Motor neuron (in vitro differentiated cells): ENCODE measurements around the gene MARK3. TPM values are rescaled to one million over a fixed set of nuclear protein-coding genes. Genes with fewer than 3 reads are reported as not detected.

Source experiments
- ATAC-seq, 8 experiments: fragments of 200-7000 bp; cut with Tn5 transposase; replicated peaks in 6 of 8; 2 replicates each; pipeline ENCODE4 v1.8.0; 2021; ENCODE audit warnings: mild to moderate bottlenecking in 8 of 8, moderate library complexity in 8 of 8
- H3K27ac ChIP-seq, 2 donors: fragments of 250-450 bp; sonication (Bioruptor Pico); 2 replicates each; pipeline ENCODE4 v1.9.0; 2021; ENCODE audit warnings: antibody characterized with exemption in 2 of 2, mild to moderate bottlenecking in 2 of 2, moderate library complexity in 1 of 2
- H3K4me1 ChIP-seq, 2 donors: fragments of 250-450 bp; sonication (Bioruptor Pico); replicated peaks in 1 of 2; 2 replicates each; pipeline ENCODE4 v1.6.1; 2021; ENCODE audit warnings: antibody characterized with exemption in 2 of 2, mild to moderate bottlenecking in 2 of 2, moderate library complexity in 1 of 2
- H3K4me3 ChIP-seq, 5 donors: fragments of 250-450 bp; sonication (Bioruptor Pico); 2 replicates each; pipeline ENCODE4 v1.9.0; 2021; ENCODE audit warnings: antibody characterized with exemption in 5 of 5, mild to moderate bottlenecking in 5 of 5, moderate library complexity in 4 of 5
- WGBS, 10 experiments: fragments of 450-650 bp; shearing (Covaris generic); methylation state at CpG; one replicate each; pipeline ENCODE4 v1.0.0; 2022; 5-methylcytosine and 5-hydroxymethylcytosine counted together
- in situ Hi-C, 9 experiments: fragments of 400-800 bp; cut with MboI; loops; one replicate each; pipeline ENCODE4 v1.15.0; 2021; ENCODE audit warnings: low sequenced_read_pairs in 9 of 9, low pct_unique_long_range_greater_than_20kb in 2 of 9; ENCODE audit not compliant: unreplicated experiment in 9 of 9
- total RNA-seq, 8 experiments: library from RNA; unstranded; fragments of 300-600 nt; gene quantifications; 2 replicates each; pipeline versions ENCODE4 v1.2.3 to v1.2.4, GENCODE V29; 2022

The MARK3 gene
- total RNA-seq, 8 experiments from 2014 or later: 62.8 to 149 (median 74.2) TPM

GRCh38 chr14:103392572-103392971, 7.4 kb downstream of the MARK3 start:
- in situ Hi-C loops: no loop called here
- Histone ChIP-seq H3K4me1 (peaks cover 4 to 10% of the 10 kb centered on the region in 2 donors), H3K4me3 (no peak overlapping the region), H3K27ac (no peak overlapping the region)
- ATAC-seq: no peak
- 87 to 100% (median 93%) methylated on average over 3 to 8 of the region's 8 CpGs; no CpG with 5 or more reads in 3 of the 10 experiments for WGBS, 10 experiments

- Histone ChIP-seq H3K4me1 (peaks cover under 1 to 5% of the 10 kb centered on the region in 2 donors), H3K27ac (no peak overlapping the region), H3K4me3 (no peak overlapping the region)
- in situ Hi-C loops: no loop called here
- no peak for ATAC-seq
- WGBS, 10 experiments: 13 to 100% (median 82%) methylated on average over 1 to 6 of the region's 6 CpGs
Measured at GRCh38 chr14:103393070-103393469, 7.9 kb downstream of the MARK3 start.

GRCh38 chr14:103393676-103394626, 8.7 kb downstream of the MARK3 start:
- ATAC-seq: peak in 3 of 8 experiments; percentile 29 to 48 (median 48)

GRCh38 chr14:103395244-103395643, 10.0 kb downstream of the MARK3 start:
- Histone ChIP-seq H3K27ac (no peak overlapping the region), H3K4me1 (no peaks in the 10 kb centered on the region), H3K4me3 (no peak overlapping the region)
- in situ Hi-C loops: no loop called here
- 0 to 100% (median 72%) methylated on average over 1 to 2 of the region's 2 CpGs for WGBS, 10 experiments
- ATAC-seq: no peak

More at GRCh38 chr14:103393676-103394626, 8.7 kb downstream of the MARK3 start:
- H3K4me3 ChIP-seq: no peak overlapping the region
- no peaks in the 10 kb centered on the region for H3K4me1 ChIP-seq
- 11 to 94% (median 66%) methylated on average over 2 to 9 of the region's 9 CpGs for WGBS, 10 experiments
- in situ Hi-C loops: no loop called here
- H3K27ac ChIP-seq: no peak overlapping the region

DNA sequence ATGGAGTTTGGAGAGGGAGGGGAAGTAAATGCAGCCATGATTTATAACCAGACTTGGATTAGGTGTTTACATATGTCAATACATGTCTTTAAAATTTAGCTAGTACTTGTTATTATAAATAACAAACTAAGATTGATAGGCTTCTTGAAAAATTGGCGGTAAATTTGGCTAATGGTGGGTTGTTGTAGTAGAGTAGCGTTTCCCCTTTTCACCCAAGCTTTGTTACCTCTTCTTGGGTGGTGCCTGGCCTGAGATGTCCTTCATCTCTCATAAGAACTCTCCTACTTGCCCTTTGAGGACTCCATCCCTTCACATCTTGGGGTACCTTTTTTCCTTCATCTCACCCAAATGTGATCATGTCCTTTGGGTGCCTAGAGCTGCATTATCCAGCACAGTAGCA, 11.2 kb downstream of the MARK3 start:
- WGBS, 10 experiments: 83 to 100% (median 100%) methylated on average over 1 to 2 of the region's 2 CpGs; no CpG with 5 or more reads in 3 of the 10 experiments
- H3K4me3 ChIP-seq: no peak overlapping the region
- in situ Hi-C loops: no loop called here
- no peak overlapping the region for H3K27ac ChIP-seq
- H3K4me1 ChIP-seq: peaks cover 5% of the 10 kb centered on the region in 2 donors
- no peak for ATAC-seq

GRCh38 chr14:103398427-103399195, 13.4 kb downstream of the MARK3 start:
- in situ Hi-C loops: no loop called here

DNA sequence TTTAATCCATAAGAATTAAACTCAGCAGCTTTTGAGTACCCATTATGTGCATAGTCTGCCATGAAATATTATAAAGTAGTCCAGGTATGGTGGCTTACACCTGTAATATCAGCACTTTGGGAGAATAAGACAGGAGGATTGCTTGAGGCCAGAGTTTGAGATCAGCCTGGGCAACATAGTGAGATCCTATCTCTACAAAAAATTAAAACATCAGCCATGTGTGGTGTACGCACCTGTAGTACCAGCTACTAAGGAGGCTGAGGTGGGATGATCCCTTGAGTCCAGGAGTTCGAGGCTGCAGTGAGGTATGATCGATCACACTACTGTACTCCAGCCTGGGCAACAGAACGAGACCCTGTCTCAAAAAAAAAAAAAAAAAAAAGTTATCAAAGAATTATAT, 15.3 kb downstream of the MARK3 start:
- Histone ChIP-seq H3K4me1 (peaks cover 10 to 11% of the 10 kb centered on the region in 2 donors), H3K27ac (no peak overlapping the region), H3K4me3 (no peak overlapping the region)
- WGBS, 10 experiments: 60 to 100% (median 93%) methylated on average over 1 to 4 of the region's 4 CpGs
- in situ Hi-C loops: no loop called here
- no peak for ATAC-seq

More at GRCh38 chr14:103398427-103399195, 13.4 kb downstream of the MARK3 start:
- ATAC-seq: no peak
- H3K4me1 ChIP-seq: peaks cover 10 to 11% of the 10 kb centered on the region in 2 donors
- no peak overlapping the region for H3K27ac ChIP-seq
- WGBS, 10 experiments: 43 to 100% (median 93%) methylated on average over 3 to 7 of the region's 7 CpGs
- no peak overlapping the region for H3K4me3 ChIP-seq

- in situ Hi-C loops: no loop called here
- 7 to 100% (median 67%) methylated on average over 1 to 9 of the region's 10 CpGs for WGBS, 10 experiments
- Histone ChIP-seq H3K4me3 (no peak overlapping the region), H3K4me1 (peaks cover 10 to 11% of the 10 kb centered on the region in 2 donors), H3K27ac (no peak overlapping the region)
- ATAC-seq: peak; percentile 63 to 92 (median 80)
Measured at GRCh38 chr14:103401223-103402214, 16.3 kb downstream of the MARK3 start.

GRCh38 chr14:103402695-103403094, 17.5 kb downstream of the MARK3 start:
- in situ Hi-C loops: no loop called here
- ATAC-seq: peak in 4 of 8 experiments; percentile 12 to 64 (median 34)
- H3K27ac ChIP-seq: no peak overlapping the region
- H3K4me1 ChIP-seq: peaks cover 10 to 11% of the 10 kb centered on the region in 2 donors
- WGBS, 10 experiments: 80 to 100% (median 100%) methylated on average over 1 of the region's 2 CpGs; no CpG with 5 or more reads in 1 of the 10 experiments
- no peak overlapping the region for H3K4me3 ChIP-seq

DNA sequence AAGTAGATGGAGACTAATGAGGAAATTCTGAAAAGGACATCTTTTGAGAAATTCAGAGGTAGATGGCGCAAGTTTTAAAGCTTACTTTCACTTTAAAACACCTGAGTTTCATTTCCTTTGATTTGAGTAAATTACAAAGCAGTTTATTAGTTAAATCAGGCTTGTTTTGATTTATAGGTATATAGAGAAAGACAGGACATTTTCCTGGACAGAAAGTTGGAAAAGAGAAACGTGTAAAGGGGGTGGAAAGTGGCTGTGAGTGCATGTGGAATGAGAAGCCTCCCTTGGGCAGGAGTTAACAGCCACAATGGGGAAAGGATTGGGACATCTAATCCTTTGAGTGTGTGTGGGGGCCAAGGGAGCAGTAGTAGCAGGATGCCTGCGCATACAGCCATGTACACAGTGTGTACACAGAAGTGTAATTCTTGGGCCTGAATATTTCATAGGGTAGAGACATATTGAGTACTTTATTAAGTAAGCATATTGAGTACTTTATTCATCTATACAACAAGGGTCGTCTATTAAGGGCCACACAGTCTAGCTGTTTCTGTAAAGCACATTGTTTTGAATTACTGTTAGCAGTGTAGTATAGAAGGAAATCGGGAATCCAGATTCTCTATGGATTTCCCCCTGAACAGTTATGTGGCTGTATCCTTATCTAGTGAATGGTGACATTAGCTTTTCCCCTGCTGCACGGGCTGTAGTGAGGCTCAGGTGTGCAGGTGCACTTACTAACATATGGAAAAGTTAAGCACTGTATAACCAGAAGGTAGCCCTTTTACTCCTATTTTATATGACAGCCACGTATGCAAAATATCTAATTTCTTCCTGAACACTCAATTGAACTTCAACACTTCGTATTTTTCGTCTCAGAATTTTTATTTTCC, 19.1 kb downstream of the MARK3 start:
- in situ Hi-C loops: no loop called here
- Histone ChIP-seq H3K27ac (no peak overlapping the region), H3K4me1 (peaks cover 10 to 11% of the 10 kb centered on the region in 2 donors), H3K4me3 (no peak overlapping the region)
- ATAC-seq: peak in 1 of 8 experiments; percentile 12
- WGBS, 10 experiments: 68 to 100% (median 91%) methylated on average over 2 to 9 of the region's 9 CpGs

DNA sequence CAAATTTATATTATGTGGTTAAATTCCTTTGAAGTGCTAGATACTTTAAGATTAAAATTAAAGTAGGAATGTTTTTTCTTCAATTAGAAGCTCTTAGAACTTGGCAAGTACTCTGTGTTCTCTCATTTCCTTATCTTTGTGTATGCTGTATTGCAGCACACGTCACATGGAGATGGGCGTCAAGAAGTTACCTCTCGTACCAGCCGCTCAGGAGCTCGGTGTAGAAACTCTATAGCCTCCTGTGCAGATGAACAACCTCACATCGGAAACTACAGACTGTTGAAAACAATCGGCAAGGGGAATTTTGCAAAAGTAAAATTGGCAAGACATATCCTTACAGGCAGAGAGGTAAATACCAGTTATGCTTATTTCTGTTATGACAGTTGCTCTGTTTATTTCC, 19.7 kb downstream of the MARK3 start:
- no peak overlapping the region for H3K4me3 ChIP-seq
- ATAC-seq: no peak
- H3K4me1 ChIP-seq: peaks cover 10 to 11% of the 10 kb centered on the region in 2 donors
- no peak overlapping the region for H3K27ac ChIP-seq
- in situ Hi-C loops: no loop called here
- WGBS, 10 experiments: 83 to 100% (median 97%) methylated on average over 1 to 7 of the region's 7 CpGs; no CpG with 5 or more reads in 2 of the 10 experiments
